GM12875 (cell line): ENCODE results near the gene MAPK14.
"Not testable (repeated sequence)": the region's sequence is repeated elsewhere in the genome, so short reads cannot be mapped to it uniquely, and the experiment has no call there.

ENCODE experiments used
- H3K4me3 ChIP-seq: one replicate; pipeline ENCODE4 v1.5.1; 2011; ENCODE audit warnings: low read depth, low read length, control low read depth
- TF ChIP-seq, protein P1 (sequence below): IDR thresholded peaks from 2 replicates; pipeline ENCODE4 v1.5.1; 2011; ENCODE audit warnings: low read depth, mild to moderate bottlenecking, control low read depth, inconsistent platforms, low read length, moderate library complexity, borderline replicate concordance; ENCODE audit not compliant: insufficient read depth

Gene MAPK14

DNA sequence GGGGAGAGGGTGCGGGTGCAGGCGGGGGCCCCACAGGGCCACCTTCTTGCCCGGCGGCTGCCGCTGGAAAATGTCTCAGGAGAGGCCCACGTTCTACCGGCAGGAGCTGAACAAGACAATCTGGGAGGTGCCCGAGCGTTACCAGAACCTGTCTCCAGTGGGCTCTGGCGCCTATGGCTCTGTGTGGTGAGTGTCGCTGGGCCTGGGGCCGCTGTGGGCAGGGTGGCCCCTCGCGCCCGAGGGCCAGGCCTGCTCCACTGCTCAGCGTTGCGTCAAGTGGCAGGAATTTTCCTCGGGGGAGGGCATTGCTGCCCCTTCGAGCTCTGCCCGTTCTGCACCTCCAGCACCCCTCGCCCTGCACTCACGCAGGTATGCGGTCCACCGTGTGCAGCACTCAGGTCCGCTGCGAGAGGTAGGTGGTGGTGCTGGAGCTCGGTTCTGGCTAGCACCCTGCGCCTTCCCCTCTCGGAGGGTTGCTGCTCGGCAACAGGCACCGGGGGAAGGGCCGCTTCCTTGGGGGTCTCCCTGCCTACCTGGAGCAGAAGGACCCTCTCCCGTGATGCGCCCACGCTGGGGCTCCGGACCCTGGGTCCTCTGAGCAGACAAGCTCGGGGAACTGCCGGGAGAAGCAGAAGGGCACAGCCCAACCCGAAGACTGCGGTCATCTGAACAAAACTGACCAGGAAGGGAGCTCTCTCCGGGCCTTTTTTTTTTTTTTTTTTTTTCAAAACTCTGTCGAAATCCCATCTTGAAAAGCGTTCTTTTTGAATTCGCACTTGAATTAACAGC is 674 bp downstream of the MAPK14 start:
- H3K4me3 ChIP-seq = peak overlapping the region; percentile 96
- TF ChIP-seq, protein P1, sequence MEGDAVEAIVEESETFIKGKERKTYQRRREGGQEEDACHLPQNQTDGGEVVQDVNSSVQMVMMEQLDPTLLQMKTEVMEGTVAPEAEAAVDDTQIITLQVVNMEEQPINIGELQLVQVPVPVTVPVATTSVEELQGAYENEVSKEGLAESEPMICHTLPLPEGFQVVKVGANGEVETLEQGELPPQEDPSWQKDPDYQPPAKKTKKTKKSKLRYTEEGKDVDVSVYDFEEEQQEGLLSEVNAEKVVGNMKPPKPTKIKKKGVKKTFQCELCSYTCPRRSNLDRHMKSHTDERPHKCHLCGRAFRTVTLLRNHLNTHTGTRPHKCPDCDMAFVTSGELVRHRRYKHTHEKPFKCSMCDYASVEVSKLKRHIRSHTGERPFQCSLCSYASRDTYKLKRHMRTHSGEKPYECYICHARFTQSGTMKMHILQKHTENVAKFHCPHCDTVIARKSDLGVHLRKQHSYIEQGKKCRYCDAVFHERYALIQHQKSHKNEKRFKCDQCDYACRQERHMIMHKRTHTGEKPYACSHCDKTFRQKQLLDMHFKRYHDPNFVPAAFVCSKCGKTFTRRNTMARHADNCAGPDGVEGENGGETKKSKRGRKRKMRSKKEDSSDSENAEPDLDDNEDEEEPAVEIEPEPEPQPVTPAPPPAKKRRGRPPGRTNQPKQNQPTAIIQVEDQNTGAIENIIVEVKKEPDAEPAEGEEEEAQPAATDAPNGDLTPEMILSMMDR = no peak

DNA sequence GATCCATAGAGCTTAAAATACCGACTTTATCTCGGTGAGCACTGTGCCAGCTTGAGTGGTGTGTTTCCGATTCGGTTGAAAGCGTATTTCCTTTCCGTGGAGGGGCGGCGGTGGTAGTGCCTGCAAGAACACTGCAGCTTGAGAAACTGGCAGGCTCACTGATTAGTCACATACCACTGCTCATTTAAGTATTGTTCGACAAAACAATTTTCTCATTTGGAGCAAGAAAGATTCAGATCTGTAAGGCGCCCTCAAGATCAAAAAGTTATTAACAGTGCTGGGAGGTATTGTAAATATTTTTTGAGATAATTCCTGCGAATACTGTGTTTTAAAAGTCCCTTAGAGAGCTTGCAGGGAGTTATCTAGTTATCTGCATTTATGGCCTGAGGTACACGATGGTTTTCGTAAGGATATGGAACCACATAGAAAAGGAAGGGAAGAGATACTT is 1.3 kb downstream of the MAPK14 start:
- H3K4me3 ChIP-seq = peak overlapping the region; percentile 96
- TF ChIP-seq, protein P1 = no peak

- TF ChIP-seq, protein P1 = no peak
Observed at GRCh38 chr6:36029464-36029863, 1.9 kb downstream of the MAPK14 start.

GRCh38 chr6:36032261-36032660 is 4.7 kb downstream of the MAPK14 start:
- TF ChIP-seq, protein P1 = no peak
- no peak overlapping the region for H3K4me3 ChIP-seq

More at GRCh38 chr6:36029464-36029863, 1.9 kb downstream of the MAPK14 start:
- peak overlapping the region; percentile 96 for H3K4me3 ChIP-seq

DNA sequence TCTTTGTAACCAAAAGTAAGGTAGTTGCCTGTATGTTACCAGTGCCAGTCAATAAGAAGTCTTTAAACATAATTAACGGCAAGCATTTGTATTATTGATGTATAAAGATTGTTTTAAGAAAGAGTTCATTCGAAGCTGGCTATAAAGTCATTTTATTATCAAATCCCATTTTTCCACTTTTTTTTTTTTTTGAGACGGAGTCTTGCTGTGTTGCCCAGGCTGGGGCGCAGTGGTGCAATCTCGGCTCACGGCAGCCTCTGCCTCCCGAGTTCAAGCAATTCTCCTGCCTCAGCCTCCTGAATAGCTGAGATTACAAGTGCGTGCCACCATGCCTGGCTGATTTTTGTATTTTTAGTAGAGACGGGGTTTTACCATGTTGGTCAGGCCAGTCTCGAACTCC is 5.5 kb downstream of the MAPK14 start:
- not testable (repeated sequence) for H3K4me3 ChIP-seq

DNA sequence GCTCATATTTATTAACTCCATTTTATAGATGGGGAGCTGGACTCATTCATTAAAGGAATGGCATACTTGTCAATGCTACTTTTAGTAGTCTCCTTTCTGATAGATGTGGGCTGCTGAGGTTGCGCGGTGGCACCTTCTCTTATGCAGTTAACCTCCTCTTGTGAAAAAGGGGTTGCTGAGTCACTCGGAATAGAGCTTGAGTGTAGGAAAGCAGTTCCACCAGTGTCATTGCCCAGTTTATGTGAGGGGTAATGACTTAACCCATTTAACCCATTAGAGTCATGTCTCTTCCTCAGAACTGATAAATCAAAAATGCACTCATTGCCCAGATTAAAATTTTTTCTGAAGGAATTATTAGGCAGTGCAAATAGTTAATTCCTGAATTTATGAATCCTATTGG is 6.3 kb downstream of the MAPK14 start:
- TF ChIP-seq, protein P1 = no peak
- no peak overlapping the region for H3K4me3 ChIP-seq

- TF ChIP-seq, protein P1 = no peak
- H3K4me3 ChIP-seq = no peak overlapping the region
Observed at GRCh38 chr6:36034441-36034840, 6.8 kb downstream of the MAPK14 start.

- H3K4me3 ChIP-seq = no peak overlapping the region
- TF ChIP-seq, protein P1 = no peak
Observed at GRCh38 chr6:36035225-36035624, 7.6 kb downstream of the MAPK14 start.
